22Rv1 (cell line): Measurements from ENCODE around the gene RAB9A.

Source experiments
- CTCF ChIP-seq: fragments of 450-650 bp; IDR thresholded peaks from 2 replicates; pipeline ENCODE4 v1.5.1; 2017; ENCODE audit warnings: mild to moderate bottlenecking
- ZFX ChIP-seq: fragments of 450-650 bp; IDR thresholded peaks from 2 replicates; pipeline ENCODE4 v1.6.1; 2017; ENCODE audit warnings: antibody characterized with exemption, borderline replicate concordance

GRCh38 chrX:13688384-13688957 lies 457 bp upstream of the RAB9A start:
- no peak for TF ChIP-seq CTCF
- no peak for TF ChIP-seq ZFX
